Measurements from ENCODE around the gene SET.
"Not testable (repeated sequence)": the region's sequence is repeated elsewhere in the genome, so short reads cannot be mapped to it uniquely, and the experiment has no call there.

SET gene

GRCh38 chr9:128689293-128689774 is 312 bp downstream of the SET start:
- peak in 1 of 2 experiments; percentile 73 for DNase-seq

GRCh38 chr9:128689820-128690683 is 1.0 kb downstream of the SET start:
- DNase-seq: peak in 1 of 2 experiments; percentile 50

GRCh38 chr9:128690684-128691034 is 1.6 kb downstream of the SET start:
- no peak for DNase-seq

- not testable (repeated sequence) for DNase-seq
Observed at GRCh38 chr9:128693738-128694137, 4.7 kb downstream of the SET start.

- DNase-seq: no peak
Observed at GRCh38 chr9:128694344-128694743, 5.3 kb downstream of the SET start.

DNA sequence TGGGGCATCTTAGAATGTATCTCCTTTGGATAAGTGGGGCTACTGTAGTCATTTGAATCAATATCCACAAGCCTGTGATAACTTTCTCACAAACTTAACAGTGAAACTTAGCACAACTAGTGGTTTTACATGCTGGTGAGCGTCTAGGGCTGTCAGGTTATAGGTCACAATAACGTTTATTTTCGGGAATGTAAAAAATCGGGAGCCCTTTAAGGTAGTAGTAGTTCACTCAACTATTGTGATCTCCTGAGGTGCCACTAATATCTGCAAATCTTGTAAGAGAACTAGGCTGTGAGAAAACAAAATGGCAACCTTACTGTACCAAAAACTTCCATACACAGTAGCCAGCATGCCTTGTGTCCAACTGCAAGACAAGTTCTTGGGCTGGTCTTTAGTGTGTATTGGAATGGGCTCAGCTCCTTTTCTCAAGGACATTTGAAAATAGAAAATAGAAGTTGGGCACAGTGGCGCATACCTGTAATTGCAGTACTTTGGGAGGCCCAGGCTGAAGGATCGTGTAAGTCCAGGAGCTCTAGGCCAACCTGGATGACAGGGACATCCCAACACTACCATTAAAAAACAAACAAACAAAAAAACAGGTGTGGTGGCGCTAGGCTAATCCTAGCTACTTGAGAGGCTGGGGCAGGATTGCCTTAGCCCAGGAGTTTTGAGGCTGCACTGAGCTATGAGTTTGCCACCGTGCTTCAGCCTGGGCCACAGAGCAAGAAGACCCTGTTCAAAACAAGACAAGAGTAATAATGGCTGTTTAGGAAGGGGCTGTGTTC is 8.1 kb downstream of the SET start:
- no peak for DNase-seq

- DNase-seq: not testable (repeated sequence)
Observed at GRCh38 chr9:128699096-128699795, 10.2 kb downstream of the SET start.

DNA sequence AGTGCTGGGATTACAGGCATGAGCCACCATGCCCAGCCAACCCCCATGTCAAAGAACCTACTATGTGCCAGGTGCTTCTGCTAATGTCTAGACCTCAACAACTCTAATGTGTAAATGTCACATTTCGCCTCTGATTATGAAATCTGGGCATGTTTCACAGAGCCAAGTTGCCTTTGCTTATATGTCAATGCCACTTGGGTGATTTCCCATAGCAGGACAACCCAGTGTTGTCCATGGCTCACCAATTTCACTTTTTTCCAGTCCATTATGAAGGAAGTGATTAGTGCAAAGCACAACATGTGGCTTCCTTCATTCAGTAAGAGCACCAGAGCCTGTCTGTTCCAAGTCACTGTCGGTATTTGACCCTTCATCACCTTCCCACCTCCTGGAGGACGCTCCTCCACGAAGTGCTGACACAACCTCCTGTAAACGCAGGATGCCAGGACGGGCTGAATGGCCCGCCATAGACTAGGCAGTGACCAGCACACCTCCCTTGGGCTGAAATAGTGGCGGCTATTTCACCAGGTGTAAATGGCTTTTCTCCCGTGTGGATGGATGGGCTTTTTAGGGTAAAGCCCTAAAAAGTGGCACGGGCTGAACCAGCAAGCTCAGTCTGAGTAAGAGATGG is 12.3 kb downstream of the SET start:
- DNase-seq: no peak

GRCh38 chr9:128702445-128702948 is 13.5 kb downstream of the SET start, which contains the start of gene PKN3:
PKN3 (plus strand) TSS chr9:128702503; CDS start chr9:128702916, 413 bp downstream.
- DNase-seq: peak; percentile 49 to 92

DNA sequence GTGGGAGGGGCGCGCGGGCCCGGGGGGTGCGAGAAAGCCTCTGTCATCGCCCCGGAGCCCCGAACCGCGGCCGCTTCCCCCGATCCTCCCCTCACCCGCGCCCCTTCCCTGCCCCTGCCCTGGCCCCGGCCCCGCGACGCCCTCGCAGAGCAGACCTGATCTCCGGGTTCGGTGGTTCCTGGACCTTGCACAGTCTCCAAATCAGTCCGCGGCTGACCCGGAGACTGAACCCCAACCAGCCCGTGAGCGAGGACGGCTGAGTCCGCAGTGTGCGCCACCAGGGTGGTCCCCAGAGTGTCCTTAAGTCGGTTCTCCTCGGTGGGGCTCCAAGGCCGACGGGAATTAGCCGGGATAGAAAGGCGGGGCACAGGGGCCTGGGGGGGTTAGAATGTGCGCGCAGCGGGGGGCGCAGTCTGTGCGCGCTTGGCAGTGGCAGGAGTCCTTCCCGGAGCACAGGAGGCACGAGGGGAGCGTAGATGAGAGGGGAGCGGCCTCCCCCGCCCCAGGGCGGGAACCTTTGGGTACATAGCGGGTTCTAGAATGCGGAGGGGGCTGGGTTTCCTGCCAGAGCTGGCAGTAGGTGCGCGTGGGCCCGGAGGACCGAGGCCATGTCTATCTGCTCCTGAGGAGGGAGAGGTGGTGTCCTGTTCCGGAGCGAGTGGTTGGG is 14.1 kb downstream of the SET start:
- DNase-seq: peak in 1 of 2 experiments; percentile 60

- DNase-seq: no peak
Observed at GRCh38 chr9:128703616-128704355, 14.8 kb downstream of the SET start.

DNA sequence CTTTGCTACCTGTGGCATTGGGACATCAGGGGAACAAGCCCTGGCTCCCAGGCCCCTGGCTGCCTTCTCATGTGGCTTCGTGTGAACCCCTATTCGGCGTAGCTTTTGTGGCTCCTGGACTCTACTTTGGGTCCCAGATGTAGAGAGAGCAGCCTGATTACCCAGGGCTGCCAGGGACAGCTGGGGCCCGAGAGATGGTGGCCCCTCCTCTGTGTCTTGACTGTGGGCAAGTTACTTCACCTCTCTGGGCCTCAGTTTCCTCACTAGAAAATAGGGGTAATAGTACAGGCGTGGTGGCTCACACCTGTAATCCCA is 15.3 kb downstream of the SET start:
- no peak for DNase-seq

DNA sequence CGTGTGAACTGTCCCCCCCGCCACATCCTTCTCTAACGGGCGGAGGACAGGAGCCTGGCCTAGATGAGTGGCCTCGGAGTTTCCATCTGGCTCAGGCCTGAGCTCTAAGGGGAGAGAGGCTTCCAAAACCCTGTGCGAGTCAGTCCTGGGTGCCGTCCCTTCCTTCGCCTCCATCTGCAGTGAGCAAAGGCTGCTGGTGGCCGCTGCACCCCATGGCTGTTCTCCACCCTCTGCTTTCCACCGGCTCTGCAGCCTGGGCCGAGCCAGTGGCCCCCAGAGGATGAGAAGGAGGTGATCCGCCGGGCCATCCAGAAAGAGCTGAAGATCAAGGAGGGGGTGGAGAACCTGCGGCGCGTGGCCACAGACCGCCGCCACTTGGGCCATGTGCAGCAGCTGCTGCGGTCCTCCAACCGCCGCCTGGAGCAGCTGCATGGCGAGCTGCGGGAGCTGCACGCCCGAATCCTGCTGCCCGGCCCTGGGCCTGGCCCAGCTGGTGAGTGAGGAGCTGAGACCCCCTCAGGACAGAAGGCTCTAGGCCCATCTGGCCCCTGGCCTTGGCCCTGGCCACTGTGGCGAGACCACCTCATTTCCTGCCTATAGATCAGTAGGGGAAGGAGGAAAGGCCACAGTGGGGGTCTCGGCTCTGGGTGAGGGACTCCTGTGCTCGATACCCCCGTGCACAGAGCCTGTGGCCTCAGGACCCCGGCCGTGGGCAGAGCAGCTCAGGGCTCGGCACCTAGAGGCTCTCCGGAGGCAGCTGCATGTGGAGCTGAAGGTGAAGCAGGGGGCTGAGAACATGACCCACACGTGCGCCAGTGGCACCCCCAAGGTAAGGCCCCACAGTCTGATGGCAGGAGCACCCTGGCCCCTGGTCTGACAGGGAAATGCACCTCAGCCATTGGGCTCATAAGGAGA is 16.3 kb downstream of the SET start:
- DNase-seq: no peak

GRCh38 chr9:128706045-128706444 is 17.0 kb downstream of the SET start:
- DNase-seq: no peak

DNA sequence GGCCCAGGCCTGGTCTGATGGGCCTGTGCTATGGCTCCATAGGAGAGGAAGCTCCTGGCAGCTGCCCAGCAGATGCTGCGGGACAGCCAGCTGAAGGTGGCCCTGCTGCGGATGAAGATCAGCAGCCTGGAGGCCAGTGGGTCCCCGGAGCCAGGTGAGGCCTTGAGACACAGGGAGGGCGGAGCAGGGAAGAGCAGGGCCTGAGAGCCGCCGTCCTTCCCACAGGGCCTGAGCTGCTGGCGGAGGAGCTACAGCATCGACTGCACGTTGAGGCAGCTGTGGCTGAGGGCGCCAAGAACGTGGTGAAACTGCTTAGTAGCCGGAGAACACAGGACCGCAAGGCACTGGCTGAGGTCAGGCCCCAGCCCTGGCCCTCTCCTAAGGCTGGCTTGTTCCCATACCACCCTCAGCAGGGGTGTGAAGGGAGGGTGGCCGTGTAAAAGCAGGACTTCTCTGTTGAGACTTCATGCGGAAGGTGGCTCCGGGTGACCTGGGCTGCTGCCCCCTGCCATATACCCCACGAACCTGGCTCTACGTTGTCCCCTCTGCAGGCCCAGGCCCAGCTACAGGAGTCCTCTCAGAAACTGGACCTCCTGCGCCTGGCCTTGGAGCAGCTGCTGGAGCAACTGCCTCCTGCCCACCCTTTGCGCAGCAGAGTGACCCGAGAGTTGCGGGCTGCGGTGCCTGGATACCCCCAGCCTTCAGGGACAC is 17.8 kb downstream of the SET start:
- DNase-seq: no peak

- DNase-seq: no peak
Observed at GRCh38 chr9:128707446-128707845, 18.4 kb downstream of the SET start.

DNA sequence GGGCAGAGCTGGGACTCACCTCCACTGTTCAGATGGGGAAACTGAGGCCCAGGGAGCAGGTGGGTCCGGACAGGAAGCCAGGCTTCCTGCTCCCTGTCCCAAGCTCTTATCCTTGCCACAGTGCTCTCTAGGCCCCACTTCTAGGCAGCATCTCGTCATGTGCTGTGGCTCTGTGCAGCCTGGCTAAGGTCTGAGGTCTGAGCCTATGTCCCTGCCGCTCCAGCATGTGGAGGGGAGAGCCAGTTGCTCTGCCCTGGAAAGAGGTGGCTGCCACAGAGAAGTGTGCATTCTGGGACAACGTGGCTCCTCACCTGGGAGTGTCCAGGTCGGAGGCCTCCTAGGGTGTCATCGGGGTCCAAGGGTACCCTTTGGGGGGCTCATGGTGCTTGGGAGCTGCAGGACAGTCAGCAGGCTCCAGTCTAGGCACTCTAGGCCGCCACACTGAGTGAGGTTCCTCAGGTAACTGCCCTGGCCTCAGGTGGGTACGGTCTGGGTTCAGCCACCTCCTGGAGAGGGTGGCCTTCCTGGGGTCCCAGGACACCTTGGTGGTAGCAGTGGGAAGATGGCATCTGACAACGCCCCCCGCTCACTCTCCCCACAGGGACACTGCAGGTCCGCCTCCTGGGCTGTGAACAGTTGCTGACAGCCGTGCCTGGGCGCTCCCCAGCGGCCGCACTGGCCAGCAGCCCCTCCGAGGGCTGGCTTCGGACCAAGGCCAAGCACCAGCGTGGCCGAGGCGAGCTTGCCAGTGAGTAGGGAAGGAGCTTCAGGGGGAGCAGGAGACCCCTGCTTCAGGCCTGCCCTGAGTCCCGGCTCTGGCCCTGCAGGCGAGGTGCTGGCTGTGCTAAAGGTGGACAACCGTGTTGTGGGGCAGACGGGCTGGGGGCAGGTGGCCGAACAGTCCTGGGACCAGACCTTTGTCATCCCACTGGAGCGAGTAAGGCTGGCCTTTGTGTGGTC is 23.7 kb downstream of the SET start:
- no peak for DNase-seq

DNA sequence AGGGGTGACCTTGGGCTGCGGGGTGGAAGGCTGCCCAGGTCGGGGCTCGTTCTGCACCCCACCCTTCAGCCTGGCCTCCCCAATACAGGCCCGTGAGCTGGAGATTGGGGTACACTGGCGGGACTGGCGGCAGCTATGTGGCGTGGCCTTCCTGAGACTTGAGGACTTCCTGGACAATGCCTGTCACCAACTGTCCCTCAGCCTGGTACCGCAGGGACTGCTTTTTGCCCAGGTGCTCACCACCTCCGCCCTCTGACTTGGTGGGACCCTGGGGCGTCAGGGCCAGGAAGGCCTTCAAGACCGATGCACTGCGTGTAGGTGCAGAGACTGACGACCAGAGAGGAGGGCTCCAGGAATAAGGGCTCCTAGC is 24.4 kb downstream of the SET start:
- DNase-seq: no peak
